Mammary epithelial cell (primary cell): ENCODE data around the gene NET1.

Source experiments
- CTCF ChIP-seq, 2 donors: IDR thresholded peaks in 1 of 2; conservative IDR thresholded peaks in 1 of 2; 2 replicates each; pipeline ENCODE4 v1.5.1; 2011 to 2012; ENCODE audit warnings: inconsistent platforms in 2 of 2, low read length in 2 of 2, mild to moderate bottlenecking in 2 of 2, control low read depth in 1 of 2, low read depth in 1 of 2; ENCODE audit not compliant: insufficient read depth in 1 of 2; ENCODE audit errors: extremely low read depth in 1 of 2
- EZH2 ChIP-seq: IDR thresholded peaks from 2 replicates; pipeline ENCODE4 v1.6.1; 2012; ENCODE audit warnings: low read length, inconsistent platforms, borderline replicate concordance

- TF ChIP-seq CTCF (conservative IDR thresholded peaks at IDR 0.05 in 1 of 2, IDR thresholded peaks at IDR 0.05 in 1 of 2; ENCODE audit: extremely low read depth in 1 of 2, insufficient read depth in 1 of 2, low read depth in 1 of 2, low read length in 2 of 2) (no peak), EZH2 (no peak)
These were observed 79.1 kb downstream of the NET1 start for GRCh38 chr10:5491477-5491876.
